ENCODE measurements around the gene DGKD. TPM values are rescaled to one million over a fixed set of nuclear protein-coding genes. Genes with fewer than 3 reads are reported as not detected.

Gene DGKD
- total and polyA plus RNA-seq, 2 donors (not counting 1 experiment from before 2014, with no cell fraction given) = 224 to 396 TPM

GRCh38 chr2:233434666-233435330 lies 80.5 kb downstream of the DGKD start:
- Histone ChIP-seq H3K9ac (ENCODE audit: low read length) (no peak overlapping the region), H3K4me2 (replicated peaks; ENCODE audit: low read depth, low read length, poor library complexity, severe bottlenecking) (peak overlapping the region; percentile 17), H3K9me3 (ENCODE audit: control extremely low read depth in 1 of 3, control insufficient read depth in 2 of 3, insufficient read depth in 1 of 3, low read length in 2 of 3) (no peaks in the 10 kb centered on the region), H3K27ac (ENCODE audit: low read length in 2 of 2) (peak overlapping the region; percentile 19 to 49), H3K79me2 (ENCODE audit: control insufficient read depth, insufficient read depth, low read length) (peaks cover 97% of the 10 kb centered on the region), H2AFZ (ENCODE audit: insufficient read depth, low read depth, low read length, poor library complexity, severe bottlenecking) (no peak overlapping the region), H3K27me3 (replicated peaks in 1 of 4; ENCODE audit: control extremely low read depth in 1 of 4, control insufficient read depth in 3 of 4, insufficient read depth in 4 of 4, low read length in 3 of 4) (no peaks in the 10 kb centered on the region), H3K36me3 (replicated peaks in 1 of 2; ENCODE audit: control extremely low read depth in 1 of 2, control insufficient read depth in 1 of 2, extremely low read depth in 1 of 2, insufficient read depth in 2 of 2, low read length in 1 of 2) (peaks cover 11 to 63% of the 10 kb centered on the region in 2 experiments), H3K4me1 (ENCODE audit: control insufficient read depth in 2 of 2, insufficient read depth in 2 of 2, low read length in 2 of 2) (peaks cover 11 to 12% of the 10 kb centered on the region in 2 donors), H3K4me3 (ENCODE audit: control extremely low read depth in 1 of 5, extremely low read depth in 1 of 5, insufficient read depth in 1 of 5, low read depth in 2 of 5, low read length in 4 of 5) (no peak overlapping the region), H4K20me1 (ENCODE audit: control insufficient read depth, insufficient read depth, low read length, poor library complexity, severe bottlenecking) (peaks cover 91% of the 10 kb centered on the region)
- TF ChIP-seq, protein P1, sequence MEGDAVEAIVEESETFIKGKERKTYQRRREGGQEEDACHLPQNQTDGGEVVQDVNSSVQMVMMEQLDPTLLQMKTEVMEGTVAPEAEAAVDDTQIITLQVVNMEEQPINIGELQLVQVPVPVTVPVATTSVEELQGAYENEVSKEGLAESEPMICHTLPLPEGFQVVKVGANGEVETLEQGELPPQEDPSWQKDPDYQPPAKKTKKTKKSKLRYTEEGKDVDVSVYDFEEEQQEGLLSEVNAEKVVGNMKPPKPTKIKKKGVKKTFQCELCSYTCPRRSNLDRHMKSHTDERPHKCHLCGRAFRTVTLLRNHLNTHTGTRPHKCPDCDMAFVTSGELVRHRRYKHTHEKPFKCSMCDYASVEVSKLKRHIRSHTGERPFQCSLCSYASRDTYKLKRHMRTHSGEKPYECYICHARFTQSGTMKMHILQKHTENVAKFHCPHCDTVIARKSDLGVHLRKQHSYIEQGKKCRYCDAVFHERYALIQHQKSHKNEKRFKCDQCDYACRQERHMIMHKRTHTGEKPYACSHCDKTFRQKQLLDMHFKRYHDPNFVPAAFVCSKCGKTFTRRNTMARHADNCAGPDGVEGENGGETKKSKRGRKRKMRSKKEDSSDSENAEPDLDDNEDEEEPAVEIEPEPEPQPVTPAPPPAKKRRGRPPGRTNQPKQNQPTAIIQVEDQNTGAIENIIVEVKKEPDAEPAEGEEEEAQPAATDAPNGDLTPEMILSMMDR (IDR thresholded peaks at IDR 0.05) = no peak
- TF ChIP-seq EZH2 (IDR thresholded peaks at IDR 0.05; ENCODE audit: borderline replicate concordance, insufficient read depth, low read depth, low read length, poor library complexity, severe bottlenecking) = no peak
- no peaks in the 10 kb centered on the region for H3K27me3 Mint-ChIP-seq
- H3K27ac Mint-ChIP-seq = peak overlapping the region; percentile 62
- ATAC-seq (ENCODE audit: low read depth) = no peak
- no peak overlapping the region for H3K4me3 Mint-ChIP-seq
- CTCF ChIA-PET = interaction anchor here (0.5 to 16.7 kb wide), 6 partner anchors 9 to 91 kb away, joined by 3 to 426 read pairs (median 3); no protein-coding TSS in a partner anchor
- no peaks in the 10 kb centered on the region for H3K9me3 Mint-ChIP-seq (ENCODE audit: insufficient read depth)
- intact Hi-C loops (cut with micrococcal nuclease) = loop anchor here (2.0 kb wide), 1 partner anchor 16 kb away; no protein-coding TSS in a partner anchor
- POLR2A ChIA-PET = interaction anchor here (0.8 kb wide), 1 partner anchor 13 kb away, joined by 4 read pairs; no protein-coding TSS in a partner anchor
- peaks cover 38% of the 10 kb centered on the region for H3K4me1 Mint-ChIP-seq
- WGBS (ENCODE audit: insufficient coverage) = 74% methylated on average over 12 of the region's 18 CpGs
- DNase-seq = no peak
